Measurements from ENCODE around the gene ANAPC15.

DNA sequence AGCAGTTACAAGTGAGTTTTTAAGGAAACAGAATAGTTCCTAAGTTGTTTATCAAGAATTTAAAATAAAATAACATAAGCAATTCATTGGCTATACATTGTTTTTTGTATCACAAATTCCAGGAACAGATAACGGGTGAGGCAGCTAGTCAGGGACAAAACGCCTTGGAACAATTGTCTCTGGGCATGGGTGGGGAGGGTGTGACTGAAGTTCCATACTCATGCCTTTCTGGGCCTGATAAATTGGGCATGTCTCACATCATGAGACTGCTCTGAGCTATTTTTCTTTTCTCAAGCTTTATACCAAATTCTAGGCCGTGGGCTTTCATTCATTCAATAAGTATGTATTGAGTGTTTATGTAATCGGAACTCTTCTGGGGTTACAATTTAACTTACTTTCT, 44.6 kb upstream of the ANAPC15 start:
- TF ChIP-seq, protein P1, sequence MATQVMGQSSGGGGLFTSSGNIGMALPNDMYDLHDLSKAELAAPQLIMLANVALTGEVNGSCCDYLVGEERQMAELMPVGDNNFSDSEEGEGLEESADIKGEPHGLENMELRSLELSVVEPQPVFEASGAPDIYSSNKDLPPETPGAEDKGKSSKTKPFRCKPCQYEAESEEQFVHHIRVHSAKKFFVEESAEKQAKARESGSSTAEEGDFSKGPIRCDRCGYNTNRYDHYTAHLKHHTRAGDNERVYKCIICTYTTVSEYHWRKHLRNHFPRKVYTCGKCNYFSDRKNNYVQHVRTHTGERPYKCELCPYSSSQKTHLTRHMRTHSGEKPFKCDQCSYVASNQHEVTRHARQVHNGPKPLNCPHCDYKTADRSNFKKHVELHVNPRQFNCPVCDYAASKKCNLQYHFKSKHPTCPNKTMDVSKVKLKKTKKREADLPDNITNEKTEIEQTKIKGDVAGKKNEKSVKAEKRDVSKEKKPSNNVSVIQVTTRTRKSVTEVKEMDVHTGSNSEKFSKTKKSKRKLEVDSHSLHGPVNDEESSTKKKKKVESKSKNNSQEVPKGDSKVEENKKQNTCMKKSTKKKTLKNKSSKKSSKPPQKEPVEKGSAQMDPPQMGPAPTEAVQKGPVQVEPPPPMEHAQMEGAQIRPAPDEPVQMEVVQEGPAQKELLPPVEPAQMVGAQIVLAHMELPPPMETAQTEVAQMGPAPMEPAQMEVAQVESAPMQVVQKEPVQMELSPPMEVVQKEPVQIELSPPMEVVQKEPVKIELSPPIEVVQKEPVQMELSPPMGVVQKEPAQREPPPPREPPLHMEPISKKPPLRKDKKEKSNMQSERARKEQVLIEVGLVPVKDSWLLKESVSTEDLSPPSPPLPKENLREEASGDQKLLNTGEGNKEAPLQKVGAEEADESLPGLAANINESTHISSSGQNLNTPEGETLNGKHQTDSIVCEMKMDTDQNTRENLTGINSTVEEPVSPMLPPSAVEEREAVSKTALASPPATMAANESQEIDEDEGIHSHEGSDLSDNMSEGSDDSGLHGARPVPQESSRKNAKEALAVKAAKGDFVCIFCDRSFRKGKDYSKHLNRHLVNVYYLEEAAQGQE (IDR thresholded peaks at IDR 0.05; ENCODE audit: unreplicated experiment), result no peak
- no peak for TF ChIP-seq EZH2 (IDR thresholded peaks at IDR 0.05; ENCODE audit: low read depth, unreplicated experiment)
- TF ChIP-seq, protein P2, sequence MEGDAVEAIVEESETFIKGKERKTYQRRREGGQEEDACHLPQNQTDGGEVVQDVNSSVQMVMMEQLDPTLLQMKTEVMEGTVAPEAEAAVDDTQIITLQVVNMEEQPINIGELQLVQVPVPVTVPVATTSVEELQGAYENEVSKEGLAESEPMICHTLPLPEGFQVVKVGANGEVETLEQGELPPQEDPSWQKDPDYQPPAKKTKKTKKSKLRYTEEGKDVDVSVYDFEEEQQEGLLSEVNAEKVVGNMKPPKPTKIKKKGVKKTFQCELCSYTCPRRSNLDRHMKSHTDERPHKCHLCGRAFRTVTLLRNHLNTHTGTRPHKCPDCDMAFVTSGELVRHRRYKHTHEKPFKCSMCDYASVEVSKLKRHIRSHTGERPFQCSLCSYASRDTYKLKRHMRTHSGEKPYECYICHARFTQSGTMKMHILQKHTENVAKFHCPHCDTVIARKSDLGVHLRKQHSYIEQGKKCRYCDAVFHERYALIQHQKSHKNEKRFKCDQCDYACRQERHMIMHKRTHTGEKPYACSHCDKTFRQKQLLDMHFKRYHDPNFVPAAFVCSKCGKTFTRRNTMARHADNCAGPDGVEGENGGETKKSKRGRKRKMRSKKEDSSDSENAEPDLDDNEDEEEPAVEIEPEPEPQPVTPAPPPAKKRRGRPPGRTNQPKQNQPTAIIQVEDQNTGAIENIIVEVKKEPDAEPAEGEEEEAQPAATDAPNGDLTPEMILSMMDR (conservative IDR thresholded peaks at IDR 0.05; ENCODE audit: low read depth in 2 of 2), result no peak
- no peak for TF ChIP-seq POLR2AphosphoS5 (IDR thresholded peaks at IDR 0.05; ENCODE audit: low read depth)
- no peak for TF ChIP-seq EZH2phosphoT487 (IDR thresholded peaks at IDR 0.05; ENCODE audit: unreplicated experiment)
- TF ChIP-seq ZNF114 (CRISPR knock-in tag; IDR thresholded peaks at IDR 0.05), result no peak
- no peak for TF ChIP-seq JUNB (IDR thresholded peaks at IDR 0.05; ENCODE audit: unreplicated experiment)

Data from GM23338 (cell line).